Osteoblast (primary cell): Measurements from ENCODE around the gene SORCS3. TPM values are rescaled to one million over a fixed set of nuclear protein-coding genes. Genes with fewer than 3 reads are reported as not detected.

ENCODE experiments used
- DNase-seq: peaks from one replicate; pipeline ENCODE4 v3.0.0; 2011; ENCODE audit warnings: low spot score, mixed read lengths; ENCODE audit not compliant: insufficient read length; ENCODE audit errors: missing footprints
- H2AFZ ChIP-seq: 2 replicates; pipeline ENCODE4 v1.6.0; 2011; ENCODE audit warnings: mild to moderate bottlenecking, low read length
- H3K27ac ChIP-seq: 2 replicates; pipeline ENCODE4 v1.5.1; 2011; ENCODE audit warnings: mild to moderate bottlenecking, low read depth, low read length, moderate library complexity
- H3K27me3 ChIP-seq: 2 replicates; pipeline ENCODE4 v1.6.0; 2012; ENCODE audit warnings: mild to moderate bottlenecking, control low read depth, inconsistent platforms, low read length, moderate library complexity; ENCODE audit not compliant: insufficient read depth
- H3K36me3 ChIP-seq: 2 replicates; pipeline ENCODE4 v1.5.1; 2011; ENCODE audit warnings: mild to moderate bottlenecking, low read length, control low read depth, moderate library complexity; ENCODE audit not compliant: insufficient read depth
- H3K4me1 ChIP-seq: 2 replicates; pipeline ENCODE4 v1.5.1; 2011; ENCODE audit warnings: mild to moderate bottlenecking, low read length, control low read depth, moderate library complexity; ENCODE audit not compliant: insufficient read depth
- H3K4me2 ChIP-seq: 2 replicates; pipeline ENCODE4 v1.6.0; 2011; ENCODE audit warnings: mild to moderate bottlenecking, low read length; ENCODE audit not compliant: insufficient read depth
- H3K4me3 ChIP-seq: fragments of 200-600 bp; sonication (generic); 3 replicates; pipeline ENCODE4 v1.5.1; 2012; ENCODE audit warnings: mild to moderate bottlenecking, low read length, inconsistent platforms; ENCODE audit not compliant: insufficient read depth
- H3K79me2 ChIP-seq: 2 replicates; pipeline ENCODE4 v1.6.0; 2012; ENCODE audit warnings: mild to moderate bottlenecking, low read length, control low read depth, inconsistent platforms; ENCODE audit not compliant: insufficient read depth
- H3K9me3 ChIP-seq: 2 replicates; pipeline ENCODE4 v1.5.1; 2011; ENCODE audit warnings: low read depth, low read length, control low read depth
- H4K20me1 ChIP-seq: 2 replicates; pipeline ENCODE4 v1.6.0; 2012; ENCODE audit warnings: mild to moderate bottlenecking, low read length, control low read depth; ENCODE audit not compliant: insufficient read depth
- total RNA-seq: library from RNA; depleted of rRNA; stranded (reverse); fragments of >200 nt; gene quantifications from 2 replicates; pipeline ENCODE4 v1.2.3, GENCODE V29; 2012
- TF ChIP-seq, protein P1 (sequence below): IDR thresholded peaks from 2 replicates; pipeline ENCODE4 v1.5.1; 2011; ENCODE audit warnings: mild to moderate bottlenecking, low read depth, low read length, moderate library complexity; ENCODE audit errors: extremely low read depth

SORCS3 gene
- total RNA-seq, 1 donor: not detected

DNA sequence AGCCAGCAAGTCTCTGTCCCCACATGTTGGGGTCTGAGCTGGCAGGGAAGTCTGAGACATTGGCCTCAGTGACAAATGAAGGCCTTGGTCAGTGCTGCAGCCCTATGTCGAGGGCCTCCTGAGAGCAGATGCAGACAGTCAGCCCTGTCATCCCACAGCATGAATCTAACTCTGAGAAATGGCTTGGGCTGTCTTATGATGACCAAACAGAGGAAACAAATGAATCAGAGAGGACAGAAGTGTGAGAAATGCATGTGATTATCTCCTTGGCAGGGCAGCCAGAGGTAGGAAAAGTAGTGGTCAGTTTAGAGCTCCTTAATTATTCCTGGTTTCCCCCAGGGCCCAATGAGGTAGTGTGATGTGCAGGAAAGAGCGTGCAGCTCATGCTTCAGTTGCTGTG, 287.6 kb downstream of the SORCS3 start:
- no peak overlapping the region for H2AFZ ChIP-seq
- TF ChIP-seq, protein P1, sequence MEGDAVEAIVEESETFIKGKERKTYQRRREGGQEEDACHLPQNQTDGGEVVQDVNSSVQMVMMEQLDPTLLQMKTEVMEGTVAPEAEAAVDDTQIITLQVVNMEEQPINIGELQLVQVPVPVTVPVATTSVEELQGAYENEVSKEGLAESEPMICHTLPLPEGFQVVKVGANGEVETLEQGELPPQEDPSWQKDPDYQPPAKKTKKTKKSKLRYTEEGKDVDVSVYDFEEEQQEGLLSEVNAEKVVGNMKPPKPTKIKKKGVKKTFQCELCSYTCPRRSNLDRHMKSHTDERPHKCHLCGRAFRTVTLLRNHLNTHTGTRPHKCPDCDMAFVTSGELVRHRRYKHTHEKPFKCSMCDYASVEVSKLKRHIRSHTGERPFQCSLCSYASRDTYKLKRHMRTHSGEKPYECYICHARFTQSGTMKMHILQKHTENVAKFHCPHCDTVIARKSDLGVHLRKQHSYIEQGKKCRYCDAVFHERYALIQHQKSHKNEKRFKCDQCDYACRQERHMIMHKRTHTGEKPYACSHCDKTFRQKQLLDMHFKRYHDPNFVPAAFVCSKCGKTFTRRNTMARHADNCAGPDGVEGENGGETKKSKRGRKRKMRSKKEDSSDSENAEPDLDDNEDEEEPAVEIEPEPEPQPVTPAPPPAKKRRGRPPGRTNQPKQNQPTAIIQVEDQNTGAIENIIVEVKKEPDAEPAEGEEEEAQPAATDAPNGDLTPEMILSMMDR: no peak
- no peak for DNase-seq
- no peaks in the 10 kb centered on the region for H3K79me2 ChIP-seq
- H3K4me3 ChIP-seq: no peak overlapping the region
- no peak overlapping the region for H3K27ac ChIP-seq
- no peaks in the 10 kb centered on the region for H3K4me1 ChIP-seq
- no peaks in the 10 kb centered on the region for H4K20me1 ChIP-seq
- no peak overlapping the region for H3K4me2 ChIP-seq
- no peaks in the 10 kb centered on the region for H3K36me3 ChIP-seq
- H3K9me3 ChIP-seq: no peaks in the 10 kb centered on the region
- no peaks in the 10 kb centered on the region for H3K27me3 ChIP-seq

DNA sequence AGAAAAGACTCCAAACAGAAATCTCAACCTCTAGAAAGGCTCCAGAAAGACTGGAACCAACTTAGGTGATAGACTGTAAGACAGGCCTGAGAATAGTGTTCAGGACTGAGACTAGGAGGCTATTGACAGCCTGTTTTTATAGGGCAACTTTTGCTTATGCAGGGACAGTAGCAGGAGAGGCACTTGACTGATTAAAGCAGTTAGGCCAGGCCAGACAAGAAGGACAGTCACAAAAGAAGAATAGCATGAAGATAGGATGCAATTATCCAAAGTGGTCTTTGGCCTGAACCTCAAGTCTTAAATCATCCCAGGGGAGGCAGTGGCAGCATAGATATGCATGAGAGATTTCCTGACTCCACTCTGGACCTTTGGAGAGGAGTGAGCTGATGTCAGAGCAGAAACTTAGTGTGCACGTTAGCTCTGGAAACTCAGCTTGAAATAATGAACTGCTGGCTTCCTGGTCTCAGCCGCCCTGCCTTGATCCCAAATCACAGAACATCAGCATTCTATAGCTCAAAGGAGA, 290.6 kb downstream of the SORCS3 start:
- H3K4me3 ChIP-seq: no peak overlapping the region
- H3K79me2 ChIP-seq: no peaks in the 10 kb centered on the region
- TF ChIP-seq, protein P1: no peak
- no peaks in the 10 kb centered on the region for H4K20me1 ChIP-seq
- H2AFZ ChIP-seq: no peak overlapping the region
- no peaks in the 10 kb centered on the region for H3K4me1 ChIP-seq
- H3K36me3 ChIP-seq: no peaks in the 10 kb centered on the region
- no peak for DNase-seq
- H3K27me3 ChIP-seq: no peaks in the 10 kb centered on the region
- no peak overlapping the region for H3K4me2 ChIP-seq
- H3K27ac ChIP-seq: no peak overlapping the region
- no peaks in the 10 kb centered on the region for H3K9me3 ChIP-seq

DNA sequence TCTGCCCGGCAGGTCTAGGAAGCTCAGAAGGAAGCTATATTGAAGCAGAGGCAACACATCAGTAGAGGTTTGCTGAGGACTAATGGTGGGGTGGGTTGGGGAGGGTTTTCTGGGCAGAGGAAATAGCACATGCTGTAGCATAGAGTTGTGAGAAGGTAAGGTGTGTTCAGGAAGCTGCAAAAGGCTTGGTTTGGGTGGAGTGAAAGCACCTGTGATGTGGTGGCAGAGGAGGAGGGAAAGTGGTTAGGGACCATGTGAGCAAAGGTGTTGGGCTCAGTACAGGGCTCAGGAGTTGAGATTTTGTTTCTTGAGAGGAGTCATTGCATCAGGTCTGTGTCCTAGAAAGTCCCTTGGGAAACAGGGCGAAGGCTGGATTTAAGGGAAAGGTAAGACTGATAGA, 294.6 kb downstream of the SORCS3 start:
- TF ChIP-seq, protein P1: no peak
- Histone ChIP-seq H3K27me3 (no peaks in the 10 kb centered on the region), H3K9me3 (no peaks in the 10 kb centered on the region), H3K4me1 (peaks cover 4% of the 10 kb centered on the region), H3K27ac (no peak overlapping the region), H3K36me3 (no peaks in the 10 kb centered on the region), H3K4me3 (no peak overlapping the region), H2AFZ (no peak overlapping the region), H3K4me2 (no peak overlapping the region), H3K79me2 (no peaks in the 10 kb centered on the region), H4K20me1 (no peaks in the 10 kb centered on the region)
- DNase-seq: no peak

DNA sequence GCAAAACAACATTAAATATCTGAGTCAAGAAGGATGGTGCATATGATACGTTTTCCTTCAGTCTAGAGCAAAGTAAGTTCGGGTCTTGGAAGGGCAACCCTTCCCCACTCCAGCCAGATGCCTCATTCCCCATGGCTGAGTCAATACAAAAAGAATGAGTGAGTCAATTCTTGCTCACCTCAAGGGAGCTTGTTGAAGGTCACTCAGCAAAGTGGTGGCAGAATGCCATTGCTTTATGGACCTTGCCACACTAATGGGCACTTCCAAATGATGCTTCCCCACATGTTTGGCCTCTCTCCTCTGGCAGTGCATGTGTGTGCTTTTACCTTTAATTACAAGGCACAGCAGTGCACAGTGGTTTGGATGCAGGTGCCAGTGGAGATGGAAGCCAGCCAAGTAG, 296.5 kb downstream of the SORCS3 start:
- Histone ChIP-seq H3K4me3 (no peak overlapping the region), H3K4me1 (peaks cover 4% of the 10 kb centered on the region), H3K27me3 (no peaks in the 10 kb centered on the region), H4K20me1 (no peaks in the 10 kb centered on the region), H3K27ac (no peak overlapping the region), H2AFZ (no peak overlapping the region), H3K36me3 (no peaks in the 10 kb centered on the region), H3K79me2 (no peaks in the 10 kb centered on the region), H3K9me3 (no peaks in the 10 kb centered on the region), H3K4me2 (no peak overlapping the region)
- DNase-seq: no peak
- TF ChIP-seq, protein P1: no peak
